Adipose tissue (tissue), 3 donors: ENCODE measurements around the gene SNX25. TPM values are rescaled to one million over a fixed set of nuclear protein-coding genes. Genes with fewer than 3 reads are reported as not detected.

Experiments
- H3K27ac ChIP-seq: one replicate; pipeline ENCODE4 v1.5.1; 2013; ENCODE audit warnings: low read depth, low read length
- WGBS, 3 donors: extraction: QIAGEN DNeasy Blood & Tissue Kit; methylation state at CpG; one replicate each; pipeline ENCODE4 v1.1.7; 2013; 5-methylcytosine and 5-hydroxymethylcytosine counted together
- polyA plus RNA-seq, 3 donors: library from polyadenylated mRNA; stranded (reverse); fragments of 200-250 nt; gene quantifications; one replicate each; pipeline ENCODE4 v1.2.3, GENCODE V29; 2013
- donor health status: healthy with polysubstance abuse.
- donor health status: Bipolar disorder and iron deficiency.
- donor health status: healthy.

Gene SNX25
- polyA plus RNA-seq, 3 donors, result 4.3 to 7.4 (median 5.5) TPM

DNA sequence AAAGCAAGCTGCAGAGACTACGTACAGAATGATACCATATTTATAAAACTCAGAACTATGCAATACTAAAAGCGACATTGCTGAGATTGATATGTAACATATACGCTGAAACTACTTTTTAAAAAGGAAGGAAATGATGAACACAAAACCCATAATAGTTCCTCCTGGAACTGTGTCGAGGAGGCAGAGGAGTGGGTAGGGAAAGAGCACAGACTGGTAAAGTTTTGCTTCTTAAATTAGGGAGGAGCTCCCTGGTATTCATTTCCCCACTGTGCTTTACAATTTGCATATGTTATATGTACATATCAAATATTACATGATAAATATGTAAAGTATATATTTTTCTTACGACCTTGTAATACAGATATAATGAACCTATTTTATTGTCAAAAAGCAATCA, 202.5 kb downstream of the SNX25 start:
- H3K27ac ChIP-seq, result no peak overlapping the region

DNA sequence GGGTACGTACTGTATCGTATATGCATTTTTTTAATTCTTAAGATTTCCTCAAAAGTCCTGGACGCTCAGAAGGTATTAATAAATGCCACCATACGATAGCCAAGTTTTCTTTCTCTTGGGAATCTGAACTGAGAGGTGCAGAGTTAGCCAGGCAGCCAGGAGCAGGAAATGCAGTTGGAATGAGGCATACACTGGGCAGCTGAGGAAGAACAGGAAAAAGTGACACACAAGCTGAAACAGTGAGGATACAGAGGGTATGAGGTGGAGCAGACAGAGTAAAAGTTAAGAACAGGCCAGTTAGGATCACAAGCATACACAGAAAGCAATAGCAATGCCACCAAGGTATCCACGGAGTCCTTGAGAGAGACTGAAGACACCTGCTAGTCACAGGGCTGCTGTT, 203.0 kb downstream of the SNX25 start:
- H3K27ac ChIP-seq, result no peak overlapping the region
- WGBS, 3 donors, result 79 to 88% (median 81%) methylated on average over 5 of the region's 5 CpGs

More for the DNA sequence above, 202.5 kb downstream of the SNX25 start:
- WGBS, 3 donors, result 60 to 86% (median 69%) methylated on average over 5 of the region's 5 CpGs

Other genes with a start within 250 kb of the SNX25 start
- gene HELT, start 191.1 kb upstream of the SNX25 start, polyA plus RNA-seq, result not detected
- 10 to 100 TPM; 16.8 to 33.1 (median 18.4) TPM for gene SLC25A4, start 66.3 kb upstream of the SNX25 start, polyA plus RNA-seq
- 10 to 100 TPM in 2 of 3 donors, 1 to 10 TPM in 1; 5.5 to 13.6 (median 11.2) TPM for gene CFAP97, start 5.6 kb upstream of the SNX25 start, polyA plus RNA-seq
- gene LRP2BP, start 186.3 kb downstream of the SNX25 start, polyA plus RNA-seq, result under 1 TPM; 0.22 to 0.78 (median 0.34) TPM
- 10 to 100 TPM; 17.2 to 65.7 (median 20.4) TPM for gene ANKRD37, start 187.2 kb downstream of the SNX25 start, polyA plus RNA-seq
- gene UFSP2, start 216.4 kb downstream of the SNX25 start, polyA plus RNA-seq, result 10 to 100 TPM; 18.2 to 36.2 (median 25.7) TPM